GM21515 (cell line): ENCODE measurements around the gene PRRT3.

Experiments
- ATAC-seq: cut with Tn5 transposase; IDR thresholded peaks from one replicate; pipeline ENCODE4 v1.9.1; 2021; ENCODE audit not compliant: unreplicated experiment

Gene PRRT3

DNA sequence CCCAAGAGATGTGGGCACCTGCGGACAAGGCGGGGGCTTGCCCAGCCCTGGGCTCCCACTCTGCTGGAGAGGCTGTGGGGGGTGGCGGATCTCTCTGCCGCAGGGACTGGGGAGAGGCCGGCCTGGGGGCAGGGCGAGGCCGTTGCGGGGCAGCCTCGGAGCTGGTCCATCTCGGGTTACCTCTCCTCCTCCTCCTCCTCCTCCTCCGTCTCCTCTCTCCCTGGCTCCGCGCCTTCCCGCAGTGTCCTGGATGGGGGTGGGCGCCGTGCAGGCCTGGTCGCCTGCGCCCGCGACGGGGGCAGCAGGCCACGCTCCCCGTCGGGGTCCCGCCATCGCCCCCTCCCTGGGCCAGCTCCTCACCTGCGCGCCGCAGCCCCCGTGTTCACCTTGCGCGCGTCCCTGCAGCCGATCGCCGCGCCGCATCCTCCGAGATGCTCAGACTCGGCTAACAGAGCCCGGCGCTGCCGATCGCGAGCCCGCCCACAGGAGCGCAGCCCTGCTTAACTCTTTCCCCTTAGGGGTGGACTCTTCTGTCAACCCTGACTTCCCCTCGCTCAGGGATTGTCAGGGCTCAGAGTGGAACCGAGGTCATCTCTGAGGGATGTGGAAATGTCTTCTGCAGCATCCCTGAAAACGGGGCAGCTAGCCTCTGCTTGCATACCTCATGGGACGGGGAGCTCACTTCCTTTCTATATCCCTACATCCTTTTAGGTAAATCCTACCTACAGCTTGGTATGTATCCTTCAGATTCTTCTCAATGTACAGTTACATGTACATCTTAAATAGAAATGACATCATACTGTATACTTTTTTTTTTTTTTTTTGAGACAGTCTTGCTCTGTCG, at the start of gene PRRT3:
TSS of gene PRRT3 (minus strand) at position 447 of the 844 bp plus-strand sequence. CDS start 2,293 bp downstream, outside the sequence.
- ATAC-seq = peak; percentile 75

DNA sequence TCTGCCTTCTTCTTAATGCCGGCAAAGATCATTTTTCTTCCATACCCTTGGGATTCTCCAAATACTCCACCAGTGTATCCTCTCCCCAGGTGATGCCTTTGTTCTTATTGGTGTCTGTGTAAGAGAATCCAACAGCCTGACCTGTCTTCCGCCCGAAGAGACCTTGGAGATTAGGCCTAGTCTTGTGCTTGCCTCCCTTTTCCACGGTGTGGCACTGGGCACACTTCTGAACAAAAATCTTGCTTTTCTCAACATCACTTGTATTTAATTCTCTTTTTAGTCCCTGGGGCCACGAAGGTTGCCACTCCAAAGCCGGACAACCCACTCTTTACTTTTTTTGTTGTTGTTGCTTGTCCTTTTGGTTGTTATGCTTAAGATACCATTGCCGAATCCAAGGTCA, 48.5 kb upstream of the PRRT3 start:
- no peak for ATAC-seq

DNA sequence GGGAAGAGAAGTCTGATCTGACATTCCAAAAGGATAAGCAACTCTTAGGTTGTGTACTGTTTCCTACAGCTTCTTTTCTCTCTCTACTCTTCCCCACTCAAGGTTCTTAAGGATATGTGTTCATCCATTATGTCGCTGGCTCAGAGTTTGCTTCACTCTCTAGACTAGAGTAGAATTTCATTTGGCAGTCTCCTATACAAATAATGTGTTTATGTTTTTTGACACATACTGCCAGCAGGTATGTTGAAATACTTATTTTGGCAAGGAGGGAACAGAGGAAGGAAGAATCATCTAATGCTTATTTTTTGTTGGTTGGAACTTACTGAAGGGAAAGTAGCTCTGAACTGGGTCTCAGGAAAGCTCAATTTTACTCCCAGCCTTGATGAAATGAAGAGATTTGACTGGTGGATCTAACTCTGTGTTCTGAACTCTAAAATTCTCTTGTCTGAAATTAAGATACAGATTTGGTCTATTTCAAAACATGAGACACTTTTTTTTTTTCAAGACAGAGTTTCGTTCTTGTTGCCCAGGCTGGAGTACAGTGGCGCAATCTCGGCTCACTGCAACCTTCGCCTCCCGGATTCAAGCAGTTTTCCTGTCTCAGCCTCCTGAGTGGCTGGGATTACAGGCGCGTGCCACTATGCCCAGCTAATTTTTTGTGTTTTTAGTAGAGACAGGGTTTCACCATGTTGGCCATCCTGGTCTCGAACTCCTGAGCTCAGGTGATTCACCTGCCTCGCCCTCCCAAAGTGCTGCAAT, 42.1 kb upstream of the PRRT3 start:
- no peak for ATAC-seq

DNA sequence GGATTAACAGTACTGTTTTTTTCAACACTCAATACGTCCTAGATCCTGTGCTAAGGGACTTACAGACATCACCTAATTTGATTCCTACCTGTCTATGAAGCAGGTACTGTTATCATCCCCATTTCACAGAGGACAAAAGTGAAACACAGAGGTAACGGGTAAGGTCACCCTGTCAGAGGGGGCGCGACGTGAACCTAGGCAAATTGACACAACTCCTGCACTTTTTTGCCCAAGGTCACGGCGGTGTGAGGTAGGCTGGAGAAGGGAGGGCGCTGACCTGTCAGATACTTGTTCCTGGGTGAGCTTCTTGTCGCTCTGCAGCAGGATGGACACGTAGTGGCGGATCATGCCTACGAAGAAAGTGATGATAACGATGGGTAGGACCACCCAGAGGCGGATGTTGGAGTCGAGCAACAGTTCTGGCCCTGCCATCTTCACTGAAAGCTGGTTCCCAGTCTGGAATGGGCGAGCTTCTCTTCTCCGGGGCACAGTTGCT, 34.1 kb upstream of the PRRT3 start:
- peak; percentile 27 for ATAC-seq

DNA sequence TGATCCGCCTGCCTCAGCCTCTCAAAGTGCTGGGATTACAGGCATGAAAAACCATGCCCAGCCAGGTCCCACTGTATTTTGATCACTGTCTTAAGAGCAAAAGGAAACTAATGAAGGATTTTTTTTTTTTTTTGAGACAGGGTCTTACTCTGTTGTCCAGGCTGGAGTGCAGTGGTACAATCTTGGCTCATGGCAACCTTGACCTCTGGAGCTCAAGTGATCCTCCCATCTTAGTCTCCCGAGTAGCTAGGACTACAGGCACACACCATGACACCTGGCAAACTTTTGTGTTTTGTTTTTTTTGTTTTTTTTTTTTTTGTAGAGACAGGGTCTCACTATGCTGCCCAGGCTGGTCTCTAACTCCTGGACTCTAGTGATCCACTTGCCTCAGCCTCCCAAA, 28.0 kb upstream of the PRRT3 start:
- ATAC-seq = no peak

DNA sequence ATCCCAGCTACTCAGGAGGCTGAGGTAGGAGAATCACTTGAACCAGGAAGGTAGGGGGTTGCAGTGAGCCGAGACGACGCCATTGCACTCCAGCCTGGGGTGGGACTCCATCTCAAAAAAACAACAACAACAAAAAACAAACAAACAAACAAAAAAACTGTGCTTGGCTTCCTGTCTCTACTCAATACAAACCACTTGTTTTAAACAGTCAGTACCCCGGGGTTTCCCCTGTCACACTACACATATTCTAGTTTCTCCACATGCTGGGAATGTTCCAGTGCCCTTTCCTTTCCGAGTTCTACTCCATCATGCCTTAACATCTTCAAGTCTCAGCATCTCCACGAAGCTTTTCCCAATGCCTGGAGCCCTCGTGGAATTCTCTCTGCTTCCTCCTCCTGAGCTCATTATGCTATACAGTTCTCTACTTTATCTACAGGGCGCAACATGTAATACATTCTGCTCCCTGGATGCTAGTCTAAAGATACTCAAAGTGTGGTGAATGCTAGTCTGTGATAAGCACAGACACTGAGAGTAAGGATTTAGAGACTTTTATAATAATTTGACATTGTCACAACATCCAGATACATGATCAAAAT, 26.6 kb upstream of the PRRT3 start:
- ATAC-seq = no peak

DNA sequence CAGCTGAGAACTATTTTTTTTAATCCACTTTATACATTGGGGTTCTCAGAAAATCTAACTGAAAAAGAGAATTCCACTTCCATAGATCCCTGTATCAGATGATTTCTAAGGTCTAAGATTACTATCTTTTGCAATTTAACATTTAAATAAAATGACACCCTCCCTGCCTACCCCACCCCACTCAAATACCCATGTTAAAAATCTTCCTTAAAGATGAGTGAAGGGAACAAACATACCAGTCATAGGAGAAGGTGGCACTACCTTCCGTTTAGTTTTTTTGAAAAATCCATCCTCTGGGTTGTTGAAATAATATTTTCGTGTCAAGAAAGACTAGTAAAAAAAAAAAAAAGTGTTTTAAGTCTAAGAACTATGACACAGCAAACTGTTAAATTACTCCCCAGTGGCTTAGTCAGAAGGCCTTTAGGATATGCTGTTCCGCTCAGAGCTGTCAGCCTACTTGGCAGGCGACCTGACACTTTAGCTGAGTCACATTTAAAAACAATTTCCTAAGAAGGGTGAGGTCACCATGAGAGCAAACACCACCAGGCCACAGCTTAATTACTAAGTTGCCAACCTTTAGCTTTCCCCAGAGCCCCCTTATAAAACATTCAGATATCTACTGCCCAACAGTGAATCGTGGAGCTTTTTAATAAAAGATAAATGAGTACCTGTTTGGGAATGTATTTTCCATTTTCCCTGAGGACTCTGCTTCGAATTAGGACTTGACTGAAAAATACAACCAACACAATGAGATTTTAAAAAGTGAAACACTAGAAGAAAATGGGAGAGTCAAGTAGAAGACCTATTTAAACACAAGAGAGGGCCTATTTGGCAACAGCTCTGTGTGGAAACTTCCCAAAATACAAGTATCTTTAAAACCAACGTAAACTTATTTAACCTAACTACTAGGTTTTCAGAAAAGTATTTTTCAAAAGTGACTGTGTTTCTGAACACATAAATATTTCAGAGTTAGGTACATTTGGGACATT, 24.8 kb upstream of the PRRT3 start:
- no peak for ATAC-seq

DNA sequence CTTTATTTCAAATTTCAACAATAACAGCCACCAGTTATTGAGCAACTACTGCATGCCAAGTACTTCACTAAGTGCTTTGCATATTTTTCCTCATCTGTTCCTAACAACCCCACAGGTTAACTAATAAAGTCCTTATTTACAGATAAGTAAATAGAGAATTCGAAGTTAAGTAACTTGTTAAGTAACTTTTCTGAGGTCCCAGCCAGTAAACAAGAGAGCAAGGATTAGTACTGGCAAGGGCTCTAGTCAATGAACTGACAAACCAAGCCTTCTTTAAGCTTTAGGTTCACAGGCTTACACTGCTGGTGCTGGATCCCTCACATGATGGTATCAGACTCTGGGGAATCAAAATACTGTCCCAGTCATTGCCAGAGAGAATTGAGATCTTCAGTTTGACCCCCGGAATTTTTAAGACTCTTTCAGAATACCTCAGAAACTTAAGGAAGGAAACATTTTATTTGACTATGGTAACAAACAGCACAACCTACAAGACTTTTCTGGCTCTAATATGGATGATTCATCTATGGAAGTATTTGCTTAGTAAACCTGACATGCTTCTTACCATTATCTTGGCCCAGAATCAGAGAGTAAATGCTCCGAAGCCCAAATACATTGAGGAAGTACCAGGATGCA, 17.9 kb upstream of the PRRT3 start:
- no peak for ATAC-seq

DNA sequence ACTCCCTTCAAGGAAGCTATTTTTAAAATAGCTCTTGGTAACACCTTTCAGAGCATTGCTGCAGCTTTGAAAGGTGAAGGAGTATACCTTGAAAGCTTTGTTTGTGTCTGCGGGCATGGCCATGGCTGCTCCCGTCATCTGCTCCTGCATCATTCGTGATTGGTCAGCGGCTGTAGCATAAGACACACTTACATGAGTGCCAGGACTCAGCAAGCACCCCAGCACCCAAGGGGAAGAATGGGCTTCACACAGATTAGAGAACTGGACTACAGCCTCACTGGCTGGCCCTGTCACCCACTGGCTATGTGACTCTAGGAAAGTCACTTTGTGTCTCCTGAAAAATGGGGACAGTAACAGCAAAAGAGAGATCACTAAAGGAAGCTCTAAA, 17.4 kb upstream of the PRRT3 start:
- ATAC-seq = no peak

DNA sequence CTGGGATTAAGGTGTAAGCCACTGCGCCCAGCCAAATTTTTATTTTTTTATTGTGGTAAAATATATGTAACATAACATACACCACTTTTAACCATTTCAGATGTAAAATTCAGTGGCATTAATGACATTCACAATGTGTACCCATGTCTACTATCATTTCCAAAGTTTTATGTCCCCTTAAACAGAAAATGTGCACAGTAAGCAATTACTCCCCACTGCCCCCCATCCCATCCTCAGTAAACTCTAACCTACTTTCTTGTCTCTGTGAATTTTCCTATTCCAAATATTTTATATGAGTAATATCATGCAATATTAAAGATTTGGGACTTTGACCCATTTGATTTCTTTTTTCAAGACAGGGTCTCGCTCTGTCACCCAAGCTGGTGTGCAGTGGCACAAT, 14.6 kb upstream of the PRRT3 start:
- no peak for ATAC-seq

DNA sequence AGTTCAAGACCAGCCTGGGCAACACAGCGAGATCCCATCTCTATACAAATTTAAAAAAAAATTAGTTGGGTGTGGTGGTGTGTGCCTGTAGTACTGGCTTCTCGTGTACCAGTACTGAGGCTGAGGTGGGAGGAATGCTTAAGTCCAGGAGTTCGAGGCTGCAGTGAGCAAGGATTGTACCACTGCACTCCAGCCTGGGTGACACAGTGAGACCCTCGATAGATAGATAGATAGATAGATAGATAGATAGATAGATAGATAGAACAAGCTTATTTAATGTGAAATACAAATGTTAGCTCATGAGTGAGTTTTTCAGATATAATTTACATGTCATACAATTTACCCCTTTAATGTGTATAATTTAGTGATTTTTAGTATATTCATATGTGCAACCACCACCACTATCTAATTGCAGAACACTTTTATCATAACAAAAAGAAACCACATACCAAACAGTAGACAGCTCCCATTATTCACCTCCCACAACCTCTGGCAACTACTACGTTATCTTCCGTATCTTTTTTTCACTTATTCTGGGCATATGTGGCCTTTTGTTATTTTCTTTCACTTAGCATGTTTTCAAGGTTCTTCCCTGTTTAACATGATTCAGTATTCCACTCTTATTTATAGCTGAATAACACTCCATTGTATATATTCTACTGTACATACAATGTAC, 13.1 kb upstream of the PRRT3 start:
- ATAC-seq = no peak

DNA sequence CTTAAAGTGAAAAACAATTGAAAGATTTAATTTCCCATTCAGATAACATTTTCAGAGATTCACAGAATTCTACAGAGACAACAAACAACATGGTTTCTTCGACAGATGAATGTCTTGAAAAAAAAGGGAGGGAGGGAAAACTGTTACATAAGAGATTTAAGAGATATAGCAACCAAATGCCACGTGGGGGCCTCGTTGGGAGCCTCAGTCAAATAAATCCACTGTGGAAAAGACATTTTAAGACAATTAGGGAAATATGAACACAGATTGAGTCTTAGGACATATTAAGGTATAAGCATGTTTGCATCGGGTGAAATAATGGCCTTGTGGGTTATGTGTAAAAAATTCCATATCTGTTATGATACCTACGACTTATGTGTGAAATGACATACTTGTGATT, 5.0 kb upstream of the PRRT3 start:
- ATAC-seq = no peak

DNA sequence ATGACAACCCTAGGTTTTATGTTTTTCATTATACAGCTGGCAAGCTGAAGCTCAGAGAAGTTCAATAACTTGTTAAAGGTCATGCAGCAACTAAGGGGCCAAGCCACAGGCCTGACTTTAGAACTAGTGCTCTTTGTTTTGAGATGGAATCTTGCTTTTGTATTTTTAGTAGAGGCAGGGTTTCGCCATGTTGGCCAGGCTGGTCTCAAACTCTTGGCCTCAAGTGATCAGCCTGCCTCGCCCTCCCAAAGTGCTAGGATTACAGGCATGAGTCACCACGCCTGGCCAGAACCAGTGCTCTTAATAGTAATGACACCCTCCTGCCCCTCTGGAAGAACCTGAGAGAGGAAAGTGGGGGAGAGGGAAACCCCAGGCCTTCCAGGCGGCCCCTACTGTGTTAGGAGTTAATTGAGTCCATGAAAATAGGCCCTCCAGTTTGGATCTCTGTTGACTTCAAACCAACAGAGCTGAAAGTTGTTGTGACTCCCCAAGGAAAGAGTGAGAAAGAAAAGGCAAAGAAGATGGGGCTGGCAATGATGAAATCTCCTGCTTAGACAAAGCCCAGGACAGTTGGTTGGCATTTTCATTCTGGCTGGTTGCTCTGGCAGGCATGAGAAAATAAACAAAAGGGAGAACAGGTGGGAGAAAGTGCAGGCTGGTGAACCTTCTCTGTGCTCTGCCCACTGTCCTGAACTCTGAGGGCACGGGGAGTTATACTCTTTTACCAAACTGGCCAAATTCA, 3.6 kb upstream of the PRRT3 start:
- ATAC-seq = no peak

DNA sequence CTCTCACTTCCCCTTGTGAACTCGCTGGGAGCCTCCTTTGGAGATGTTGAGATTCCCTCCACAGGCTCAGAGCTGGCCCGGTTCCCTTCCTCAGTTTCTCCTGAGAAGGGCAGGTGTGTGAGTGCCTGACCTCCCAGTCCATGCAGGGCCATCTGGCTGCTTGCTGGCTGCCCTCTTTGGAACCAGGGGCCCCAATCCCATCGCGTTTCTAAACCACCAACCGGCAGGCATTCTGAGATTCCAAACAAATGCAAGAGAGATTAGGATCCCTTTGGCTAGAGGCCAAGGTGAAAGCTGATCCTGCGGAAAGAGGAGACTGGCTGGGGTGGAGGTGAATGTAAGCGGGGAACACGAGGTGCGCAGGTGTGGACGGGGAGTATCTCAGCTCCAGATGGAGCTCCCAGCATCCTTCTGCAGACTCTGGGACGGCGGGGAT, 2.9 kb upstream of the PRRT3 start:
- ATAC-seq = no peak

DNA sequence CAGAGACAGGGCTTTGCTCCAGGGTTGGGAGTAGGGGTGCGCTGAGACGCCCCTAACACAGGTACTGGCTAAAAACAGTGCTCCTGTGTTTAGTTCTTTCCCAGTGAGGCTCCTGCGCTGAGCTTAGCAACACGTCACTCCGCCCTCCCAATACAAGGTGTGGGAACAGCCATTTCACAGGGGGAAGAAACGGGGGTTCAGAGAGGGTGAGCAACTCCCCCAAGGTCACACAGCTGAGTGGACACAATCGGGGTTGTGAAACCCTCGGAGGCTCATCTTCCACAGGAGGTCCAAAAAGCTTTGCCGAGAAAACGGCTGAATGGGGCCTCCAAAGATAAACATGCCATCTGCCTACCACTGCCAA, 628 bp downstream of the PRRT3 start:
- peak; percentile 1 for ATAC-seq

DNA sequence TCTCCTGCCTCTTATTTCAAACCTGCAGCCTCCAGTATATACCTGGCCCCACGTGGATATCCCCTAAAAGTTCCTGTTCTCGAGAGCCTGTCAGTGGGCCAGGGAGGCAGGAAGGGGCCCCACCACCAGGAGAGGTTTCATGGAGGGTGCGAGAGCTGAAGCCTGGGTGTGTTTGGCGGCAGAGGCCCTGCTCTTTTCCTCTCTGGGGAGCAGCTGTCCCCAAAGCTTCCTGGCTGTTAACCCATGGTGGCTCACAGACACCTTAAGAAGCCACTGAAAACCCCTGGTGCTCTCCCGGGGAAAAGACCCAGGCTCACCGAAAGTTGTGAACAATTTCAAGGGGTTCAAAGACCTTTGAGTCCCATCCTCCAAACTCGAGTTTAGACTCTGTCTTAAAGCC, 1.1 kb downstream of the PRRT3 start:
- no peak for ATAC-seq

DNA sequence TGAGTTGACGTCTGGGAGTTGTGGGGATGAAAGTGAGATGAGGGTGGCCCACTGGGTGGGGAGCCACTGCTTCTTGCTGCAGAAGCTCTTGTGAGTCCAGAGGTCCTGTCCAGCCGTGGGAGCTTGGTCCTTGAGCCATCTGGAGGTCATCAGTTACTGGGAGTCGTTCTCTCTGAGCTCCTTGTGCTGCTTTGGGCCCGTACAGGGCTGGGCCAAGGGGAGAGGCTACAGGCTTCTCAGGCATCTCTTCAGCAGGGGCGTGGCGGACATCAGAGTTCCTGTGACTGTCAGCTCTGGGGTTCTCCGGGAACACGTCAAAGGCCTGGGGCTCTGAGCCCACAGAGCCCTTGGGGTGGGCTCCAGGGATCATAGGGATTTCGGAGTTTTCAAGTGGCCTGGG, 2.6 kb downstream of the PRRT3 start:
- ATAC-seq = no peak

DNA sequence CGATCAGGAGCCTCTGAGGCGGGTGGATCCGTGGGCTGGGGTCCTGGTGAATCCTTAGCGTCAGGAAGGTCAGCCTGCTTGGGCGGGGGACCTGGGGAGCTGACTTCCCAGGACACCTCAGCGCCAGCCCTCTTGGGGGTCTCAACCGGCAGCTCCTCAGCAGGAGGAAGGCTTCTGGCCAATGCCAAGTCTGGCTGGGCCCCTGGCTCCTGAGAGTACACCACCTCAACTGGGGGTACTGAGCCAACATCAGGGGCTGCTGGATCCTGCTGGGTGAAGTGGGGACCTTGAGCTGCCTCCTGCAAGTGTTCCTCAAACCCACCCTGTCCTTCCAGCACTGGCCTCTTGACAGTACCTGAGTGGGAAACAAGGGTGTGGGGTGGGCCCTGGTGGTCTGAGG, 3.1 kb downstream of the PRRT3 start:
- no peak for ATAC-seq

DNA sequence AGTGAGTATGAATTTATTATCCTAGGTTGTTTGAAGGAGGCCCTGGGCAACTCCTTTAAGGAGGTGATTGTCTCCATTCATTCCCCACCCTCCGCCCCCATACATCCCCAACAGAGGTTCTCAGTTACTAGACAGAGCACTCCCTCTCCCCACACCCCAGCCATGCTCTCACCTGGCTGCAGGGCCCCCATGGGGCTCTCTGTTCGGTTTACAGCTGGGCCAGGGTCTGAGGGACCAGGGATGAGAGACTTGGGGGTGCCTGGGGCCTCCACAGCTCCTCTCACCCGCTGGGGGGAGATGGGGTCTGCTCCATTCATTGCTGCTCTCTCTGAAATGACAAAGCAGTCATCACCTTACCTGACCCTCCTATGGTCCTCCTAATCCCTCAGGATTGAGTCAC, 3.6 kb downstream of the PRRT3 start:
- ATAC-seq = no peak
